Gastrocnemius medialis (tissue), 4 donors: ENCODE measurements around the gene SPATA31C2.

Experiments used
- CTCF ChIP-seq, 5 experiments: fragments of 450-650 bp in 3 of 5; fragments of 200-600 bp in 2 of 5; sonication (generic) in 2 of 5; IDR thresholded peaks in 4 of 5; conservative IDR thresholded peaks in 1 of 5; 1 replicate in 4 of 5; 2 replicates in 1 of 5; pipeline ENCODE4 v1.5.1; 2016 to 2019; ENCODE audit warnings: antibody characterized with exemption in 5 of 5, mild to moderate bottlenecking in 3 of 5, moderate library complexity in 3 of 5
- POLR2A ChIP-seq, 2 donors: fragments of 450-650 bp; IDR thresholded peaks; one replicate each; pipeline ENCODE4 v1.6.1; 2017; ENCODE audit warnings: antibody characterized with exemption in 2 of 2, mild to moderate bottlenecking in 2 of 2, moderate library complexity in 2 of 2

GRCh38 chr9:88183798-88184495 is 45.7 kb upstream of the SPATA31C2 start:
- no peak for TF ChIP-seq CTCF (IDR thresholded peaks at IDR 0.05 in 4 of 5, conservative IDR thresholded peaks at IDR 0.05 in 1 of 5)
- no peak for TF ChIP-seq POLR2A (IDR thresholded peaks at IDR 0.05)
